NCI-H2171 (cell line): ENCODE measurements around the gene FN3K.
"Not testable (repeated sequence)": the region's sequence is repeated elsewhere in the genome, so short reads cannot be mapped to it uniquely, and the experiment has no call there.

ENCODE experiments used
- DNase-seq: peaks from one replicate; lab custom pipeline; 2025; lab: John Stamatoyannopoulos, UW

The FN3K gene

DNA sequence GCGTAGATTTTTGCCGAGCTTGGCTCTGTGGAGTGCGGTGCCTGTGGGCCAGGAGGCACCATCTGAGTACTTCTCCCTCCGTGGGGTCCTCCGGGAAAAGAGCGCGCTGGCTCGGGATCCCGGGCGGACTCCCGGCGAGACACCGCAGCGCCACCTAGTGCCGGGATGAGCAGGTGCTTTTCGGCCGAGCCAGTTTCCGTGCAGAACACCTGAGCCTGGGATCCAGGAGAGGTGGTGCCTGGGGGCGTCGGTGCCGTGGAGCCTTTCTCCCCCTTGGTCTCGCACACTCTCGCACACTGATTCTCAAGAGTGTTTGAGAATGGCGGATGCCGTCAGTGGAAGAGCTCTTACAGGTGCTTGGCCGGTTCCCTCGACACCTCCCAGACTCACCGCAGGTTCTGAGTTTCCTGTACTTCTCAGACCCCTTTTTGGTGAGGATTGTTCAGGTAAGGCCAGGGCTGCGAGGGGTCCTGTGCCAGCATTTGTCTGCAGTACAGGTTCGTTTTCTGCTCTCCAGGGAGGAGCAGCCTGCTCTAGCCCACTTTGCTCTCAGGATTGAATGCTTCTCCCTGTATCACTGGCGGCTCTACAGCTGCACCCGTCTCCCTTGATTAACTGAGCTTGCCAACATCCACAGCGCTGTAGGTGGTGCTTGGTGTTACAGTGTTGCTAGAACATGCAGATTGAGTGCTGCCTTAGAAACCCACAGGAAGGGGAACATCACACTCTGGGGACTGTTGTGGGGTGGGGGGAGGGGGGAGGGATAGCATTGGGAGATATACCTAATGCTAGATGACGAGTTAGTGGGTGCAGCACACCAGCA lies 39.8 kb downstream of the FN3K start:
- peak; percentile 36 for DNase-seq

DNA sequence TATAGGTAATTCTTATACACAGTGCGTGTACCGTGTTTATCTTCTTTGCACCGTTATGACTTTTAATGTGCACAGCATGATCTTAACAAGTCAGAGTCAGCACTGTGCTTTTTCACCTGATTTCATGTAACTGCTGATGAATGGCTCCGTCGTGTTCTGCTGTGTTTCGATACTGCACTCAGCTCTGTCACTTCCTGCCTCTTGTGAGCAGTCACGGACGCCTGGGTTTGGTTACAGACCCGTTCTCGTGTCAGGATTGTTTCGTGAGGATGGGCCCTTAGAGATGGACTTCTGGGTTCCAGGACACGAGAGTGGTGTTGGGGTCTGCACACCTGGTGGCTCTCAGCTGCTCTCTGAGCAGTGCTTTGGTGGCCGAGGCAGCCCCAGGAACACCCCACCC lies 41.0 kb downstream of the FN3K start:
- DNase-seq: no peak

GRCh38 chr17:82777778-82778375 lies 42.5 kb downstream of the FN3K start:
- DNase-seq: not testable (repeated sequence)

DNA sequence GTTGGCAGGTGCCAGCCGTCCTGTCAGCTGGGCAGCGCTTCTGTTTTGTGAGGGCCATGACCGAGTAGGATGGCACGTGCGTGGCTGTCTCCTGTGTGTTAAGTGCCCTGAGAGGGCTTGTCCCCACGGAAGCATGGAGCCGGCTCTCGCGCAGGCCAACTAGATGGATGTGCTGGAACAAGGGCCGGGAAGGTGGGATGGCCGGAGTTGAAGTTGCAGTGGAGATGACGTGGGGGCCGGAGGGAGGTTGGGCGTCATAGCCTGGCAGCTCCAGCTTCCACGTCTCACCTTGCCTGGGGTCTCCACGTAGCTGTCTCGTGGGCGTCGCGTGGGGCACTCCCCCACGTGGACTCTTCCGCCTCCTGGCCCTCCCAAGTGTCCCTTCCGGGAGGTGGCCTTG lies 44.1 kb downstream of the FN3K start:
- no peak for DNase-seq

DNA sequence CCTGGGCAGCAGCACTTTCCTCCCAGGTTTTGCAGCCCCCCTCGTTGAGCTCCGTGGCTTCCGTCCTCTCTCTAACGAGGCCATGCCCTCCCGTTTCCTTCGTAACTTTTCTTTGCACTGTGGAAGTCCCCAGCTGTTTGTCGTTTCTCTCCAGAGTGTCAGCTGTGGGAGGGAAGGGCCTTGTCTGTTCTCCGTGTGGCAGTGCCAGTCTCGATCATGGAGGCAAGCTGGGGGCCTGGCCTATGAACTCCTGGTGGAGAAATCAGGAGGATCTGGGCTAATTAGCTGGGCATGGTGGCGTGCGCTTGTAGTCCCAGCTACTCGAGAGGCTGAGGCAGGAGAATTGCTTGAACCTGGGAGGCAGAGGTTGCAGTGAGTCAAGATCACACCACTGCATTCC lies 44.8 kb downstream of the FN3K start:
- DNase-seq: no peak

- DNase-seq: no peak
These were observed 45.8 kb downstream of the FN3K start for GRCh38 chr17:82780971-82781893.

DNA sequence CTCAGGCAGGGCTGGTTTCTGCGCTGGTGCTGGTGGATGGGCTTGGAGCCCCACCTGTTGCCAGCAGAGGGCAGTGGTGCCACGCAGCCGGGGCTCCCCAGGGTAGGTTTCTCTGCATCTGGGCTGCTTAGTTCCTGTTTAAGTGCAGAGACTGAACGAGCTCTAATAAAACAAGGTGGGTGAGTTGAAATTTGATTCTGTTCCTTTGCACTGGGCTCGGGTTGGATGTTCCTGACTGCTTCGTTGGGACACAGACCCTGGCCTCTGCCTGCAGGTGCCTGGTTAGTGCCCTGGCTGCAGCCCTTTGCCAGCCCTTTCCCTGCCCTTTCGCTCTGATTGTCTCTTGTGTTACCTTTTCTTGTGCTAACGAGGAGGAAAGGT lies 46.5 kb downstream of the FN3K start:
- DNase-seq: peak; percentile 51

GRCh38 chr17:82782657-82783207 lies 47.3 kb downstream of the FN3K start:
- DNase-seq: no peak

GRCh38 chr17:82783498-82783897 lies 48.1 kb downstream of the FN3K start:
- no peak for DNase-seq

- not testable (repeated sequence) for DNase-seq
These were observed 50.2 kb downstream of the FN3K start for GRCh38 chr17:82785581-82785980.

GRCh38 chr17:82786427-82786826 lies 51.0 kb downstream of the FN3K start:
- no peak for DNase-seq

DNA sequence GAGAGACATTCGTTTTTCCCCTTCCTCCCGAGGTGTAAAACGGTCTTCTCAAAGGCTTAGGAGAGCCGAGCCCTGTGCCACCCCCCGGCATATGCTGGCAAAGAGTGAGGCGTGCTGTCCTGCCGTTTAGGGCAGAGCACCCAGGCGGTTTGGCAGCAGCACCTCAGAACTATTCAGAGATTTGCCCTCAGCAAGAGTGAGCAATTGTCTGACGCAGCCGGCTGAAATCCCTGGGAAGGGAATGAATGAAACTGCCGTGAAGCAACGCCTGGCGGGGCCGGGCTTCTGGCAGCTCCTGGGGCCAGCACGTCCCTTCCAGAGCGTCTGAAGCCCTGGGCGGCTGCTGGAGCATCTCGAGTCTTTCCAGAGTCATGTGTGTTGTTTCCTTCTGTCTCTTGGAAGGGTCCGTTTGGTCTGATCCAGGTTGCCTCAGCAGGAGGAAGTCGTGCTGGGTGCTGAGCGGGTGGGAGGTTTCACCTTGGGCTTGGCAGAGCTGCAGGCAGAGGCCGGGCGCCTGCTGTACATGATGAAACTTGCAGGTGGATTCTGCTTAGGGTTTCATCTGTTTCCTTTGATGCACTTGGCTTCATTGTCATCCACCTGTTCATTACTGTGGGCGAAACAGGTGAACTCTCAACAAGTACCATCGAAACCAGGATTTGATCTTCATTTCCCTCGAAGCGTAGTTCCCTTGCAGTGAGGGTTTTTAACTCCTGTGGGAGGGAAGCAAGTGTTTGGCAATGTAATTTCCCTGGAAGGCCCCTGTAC lies 51.9 kb downstream of the FN3K start:
- peak; percentile 58 for DNase-seq

- no peak for DNase-seq
These were observed 53.0 kb downstream of the FN3K start for GRCh38 chr17:82788206-82789001.

- no peak for DNase-seq
These were observed 53.7 kb downstream of the FN3K start for GRCh38 chr17:82789051-82789592.

GRCh38 chr17:82789806-82790205 lies 54.4 kb downstream of the FN3K start:
- DNase-seq: no peak

DNA sequence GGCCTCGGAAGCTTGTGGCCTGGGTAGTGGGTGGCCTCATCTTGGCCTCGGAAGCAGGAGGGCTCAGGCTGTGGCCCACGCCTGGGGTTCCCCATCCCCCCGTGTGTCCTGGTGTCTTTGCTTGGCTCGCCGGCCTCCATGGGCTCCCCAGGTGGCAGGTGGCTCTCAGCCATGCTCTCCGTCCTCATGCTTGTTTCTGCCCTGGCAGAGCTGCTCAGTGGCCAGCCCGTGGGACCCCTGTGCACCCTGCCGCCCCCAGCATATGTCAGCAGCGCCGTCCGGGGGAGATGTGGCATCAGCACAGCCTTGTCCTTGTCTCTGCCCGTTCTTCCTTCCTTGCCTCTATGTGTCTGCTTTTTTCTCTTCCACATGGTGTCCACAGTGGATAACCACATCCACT lies 55.0 kb downstream of the FN3K start:
- no peak for DNase-seq

DNA sequence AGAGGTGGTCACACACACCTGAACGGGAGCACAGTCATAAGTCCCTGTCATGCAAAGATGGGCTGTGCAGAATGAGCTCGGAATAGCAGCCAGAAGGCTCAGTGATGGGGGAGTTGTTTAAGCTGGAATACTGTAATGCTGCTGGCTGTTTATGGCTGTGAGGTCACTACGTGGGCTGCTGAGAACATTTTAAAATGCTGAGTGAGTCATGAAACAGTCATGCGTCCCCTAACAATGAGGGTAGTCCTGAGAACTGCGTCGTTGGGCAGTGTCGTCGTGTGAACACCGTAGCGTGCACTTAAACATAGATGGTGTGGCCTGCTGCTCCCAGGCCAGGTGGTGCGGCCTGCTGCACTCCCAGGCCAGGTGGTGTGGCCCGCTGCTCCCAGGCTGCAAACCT lies 56.1 kb downstream of the FN3K start:
- no peak for DNase-seq

- DNase-seq: no peak
These were observed 58.7 kb downstream of the FN3K start for GRCh38 chr17:82793974-82794630.

- no peak for DNase-seq
These were observed 59.5 kb downstream of the FN3K start for GRCh38 chr17:82794781-82795482.
